ENCODE results near the gene PARD3. TPM values are rescaled to one million over a fixed set of nuclear protein-coding genes. Genes with fewer than 3 reads are reported as not detected.

PARD3 gene
- total RNA-seq, 2 donors from 2014 or later, result 41.7 to 48.8 TPM

- Histone ChIP-seq H3K4me1 (peaks cover 8% of the 10 kb centered on the region), H3K9ac (ENCODE audit: low read depth in 2 of 2, low read length in 2 of 2) (no peak overlapping the region), H3K36me3 (no peaks in the 10 kb centered on the region), H3K27me3 (no peaks in the 10 kb centered on the region), H3K4me3 (no peak overlapping the region), H3K27ac (no peak overlapping the region), H3K9me3 (no peaks in the 10 kb centered on the region)
- TF ChIP-seq CTCF (IDR thresholded peaks at IDR 0.05), result no peak
- no peak for DNase-seq
- intact Hi-C loops (cut with DNase I), result no loop called here
These were observed 330.9 kb downstream of the PARD3 start for GRCh38 chr10:34484164-34484563.

GRCh38 chr10:34480345-34480744 is 334.8 kb downstream of the PARD3 start:
- peaks cover 8% of the 10 kb centered on the region for H3K4me1 ChIP-seq
- H3K4me3 ChIP-seq, result no peak overlapping the region
- no peaks in the 10 kb centered on the region for H3K27me3 ChIP-seq
- peak overlapping the region; percentile 1 for H3K27ac ChIP-seq
- no peak for TF ChIP-seq CTCF (IDR thresholded peaks at IDR 0.05)
- peak; percentile 38 for DNase-seq
- H3K9me3 ChIP-seq, result no peaks in the 10 kb centered on the region
- H3K9ac ChIP-seq (ENCODE audit: low read depth in 2 of 2, low read length in 2 of 2), result no peak overlapping the region
- intact Hi-C loops (cut with DNase I), result no loop called here
- no peaks in the 10 kb centered on the region for H3K36me3 ChIP-seq

- Histone ChIP-seq H3K4me3 (no peak overlapping the region), H3K9ac (ENCODE audit: low read depth in 2 of 2, low read length in 2 of 2) (no peak overlapping the region), H3K27ac (peak overlapping the region; percentile 1), H3K36me3 (no peaks in the 10 kb centered on the region), H3K9me3 (no peaks in the 10 kb centered on the region), H3K27me3 (no peaks in the 10 kb centered on the region), H3K4me1 (peaks cover 8% of the 10 kb centered on the region)
- TF ChIP-seq CTCF (IDR thresholded peaks at IDR 0.05), result no peak
- peak; percentile 42 for DNase-seq
- intact Hi-C loops (cut with DNase I), result no loop called here
These were observed 335.4 kb downstream of the PARD3 start for GRCh38 chr10:34479520-34480179.

- intact Hi-C loops (cut with DNase I), result no loop called here
- no peak overlapping the region for H3K27ac ChIP-seq
- H3K9me3 ChIP-seq, result no peaks in the 10 kb centered on the region
- H3K27me3 ChIP-seq, result no peaks in the 10 kb centered on the region
- DNase-seq, result no peak
- H3K9ac ChIP-seq (ENCODE audit: low read depth in 2 of 2, low read length in 2 of 2), result no peak overlapping the region
- no peaks in the 10 kb centered on the region for H3K36me3 ChIP-seq
- H3K4me1 ChIP-seq, result peaks cover 8% of the 10 kb centered on the region
- no peak for TF ChIP-seq CTCF (IDR thresholded peaks at IDR 0.05)
- no peak overlapping the region for H3K4me3 ChIP-seq
These were observed 337.8 kb downstream of the PARD3 start for GRCh38 chr10:34477249-34477648.

- Histone ChIP-seq H3K27ac (no peak overlapping the region), H3K27me3 (no peaks in the 10 kb centered on the region), H3K36me3 (no peaks in the 10 kb centered on the region), H3K4me1 (peaks cover 8% of the 10 kb centered on the region), H3K9me3 (no peaks in the 10 kb centered on the region), H3K9ac (ENCODE audit: low read depth in 2 of 2, low read length in 2 of 2) (no peak overlapping the region), H3K4me3 (no peak overlapping the region)
- no peak for DNase-seq
- intact Hi-C loops (cut with DNase I), result no loop called here
- TF ChIP-seq CTCF (IDR thresholded peaks at IDR 0.05), result no peak
These were observed 338.5 kb downstream of the PARD3 start for GRCh38 chr10:34476608-34477007.

All from colonic mucosa (tissue), 4 donors.